DND-41 (cell line): ENCODE measurements around the gene RNF175.

Source experiments
- CTCF ChIP-seq: IDR thresholded peaks from 2 replicates; pipeline ENCODE4 v1.5.1; 2012; ENCODE audit warnings: borderline replicate concordance, low read length, moderate library complexity, mild to moderate bottlenecking; ENCODE audit not compliant: poor library complexity, severe bottlenecking; ENCODE audit errors: extremely low read depth
- EZH2 ChIP-seq: IDR thresholded peaks from 3 replicates; pipeline ENCODE4 v1.6.1; 2012; ENCODE audit warnings: borderline replicate concordance, low read depth, mild to moderate bottlenecking, moderate library complexity, low read length, inconsistent platforms; ENCODE audit not compliant: severe bottlenecking

- no peak for TF ChIP-seq EZH2
- TF ChIP-seq CTCF = no peak
Measured at GRCh38 chr4:153684971-153685371, 74.9 kb downstream of the RNF175 start.
